ENCODE results near the gene RIMBP2.

The RIMBP2 gene

GRCh38 chr12:130444986-130445385 lies 271.1 kb downstream of the RIMBP2 start:
- DNase-seq (ENCODE audit: low read depth) = no peak

- no peak for DNase-seq (ENCODE audit: low read depth)
Observed at GRCh38 chr12:130444061-130444460, 272.0 kb downstream of the RIMBP2 start.

GRCh38 chr12:130441771-130442760 lies 274.0 kb downstream of the RIMBP2 start:
- DNase-seq (ENCODE audit: low read depth) = no peak

- DNase-seq (ENCODE audit: low read depth) = no peak
Observed at GRCh38 chr12:130440411-130441080, 275.6 kb downstream of the RIMBP2 start.

GRCh38 chr12:130439250-130439649 lies 276.8 kb downstream of the RIMBP2 start:
- no peak for DNase-seq (ENCODE audit: low read depth)

GRCh38 chr12:130438711-130439110 lies 277.4 kb downstream of the RIMBP2 start:
- no peak for DNase-seq (ENCODE audit: low read depth)

- DNase-seq (ENCODE audit: low read depth) = no peak
Observed at GRCh38 chr12:130438243-130438620, 277.9 kb downstream of the RIMBP2 start.

GRCh38 chr12:130437555-130438242 lies 278.4 kb downstream of the RIMBP2 start:
- no peak for DNase-seq (ENCODE audit: low read depth)

GRCh38 chr12:130436741-130437501 lies 279.2 kb downstream of the RIMBP2 start:
- no peak for DNase-seq (ENCODE audit: low read depth)

- no peak for DNase-seq (ENCODE audit: low read depth)
Observed at GRCh38 chr12:130435826-130436225, 280.3 kb downstream of the RIMBP2 start.

- DNase-seq (ENCODE audit: low read depth) = no peak
Observed at GRCh38 chr12:130435331-130435730, 280.8 kb downstream of the RIMBP2 start.

GRCh38 chr12:130434560-130434959 lies 281.5 kb downstream of the RIMBP2 start:
- no peak for DNase-seq (ENCODE audit: low read depth)

GRCh38 chr12:130433834-130434233 lies 282.3 kb downstream of the RIMBP2 start:
- DNase-seq (ENCODE audit: low read depth) = no peak

- no peak for DNase-seq (ENCODE audit: low read depth)
Observed at GRCh38 chr12:130433411-130433810, 282.7 kb downstream of the RIMBP2 start.

GRCh38 chr12:130431176-130431575 lies 284.9 kb downstream of the RIMBP2 start:
- DNase-seq (ENCODE audit: low read depth) = no peak

GRCh38 chr12:130429656-130430505 lies 286.2 kb downstream of the RIMBP2 start:
- no peak for DNase-seq (ENCODE audit: low read depth)

- DNase-seq (ENCODE audit: low read depth) = no peak
Observed at GRCh38 chr12:130428116-130428515, 288.0 kb downstream of the RIMBP2 start.

GRCh38 chr12:130427381-130427887 lies 288.7 kb downstream of the RIMBP2 start:
- DNase-seq (ENCODE audit: low read depth) = no peak

- no peak for DNase-seq (ENCODE audit: low read depth)
Observed at GRCh38 chr12:130425698-130426245, 290.3 kb downstream of the RIMBP2 start.

Data from T follicular helper cell (primary cell).